DND-41 (cell line): ENCODE measurements around the gene TCEAL9.

Experiments
- EZH2 ChIP-seq: IDR thresholded peaks from 3 replicates; pipeline ENCODE4 v1.6.1; 2012; ENCODE audit warnings: borderline replicate concordance, low read depth, mild to moderate bottlenecking, moderate library complexity, low read length, inconsistent platforms; ENCODE audit not compliant: severe bottlenecking
- TF ChIP-seq, protein P1 (sequence below): IDR thresholded peaks from 2 replicates; pipeline ENCODE4 v1.5.1; 2012; ENCODE audit warnings: borderline replicate concordance, low read length, moderate library complexity, mild to moderate bottlenecking; ENCODE audit not compliant: poor library complexity, severe bottlenecking; ENCODE audit errors: extremely low read depth

DNA sequence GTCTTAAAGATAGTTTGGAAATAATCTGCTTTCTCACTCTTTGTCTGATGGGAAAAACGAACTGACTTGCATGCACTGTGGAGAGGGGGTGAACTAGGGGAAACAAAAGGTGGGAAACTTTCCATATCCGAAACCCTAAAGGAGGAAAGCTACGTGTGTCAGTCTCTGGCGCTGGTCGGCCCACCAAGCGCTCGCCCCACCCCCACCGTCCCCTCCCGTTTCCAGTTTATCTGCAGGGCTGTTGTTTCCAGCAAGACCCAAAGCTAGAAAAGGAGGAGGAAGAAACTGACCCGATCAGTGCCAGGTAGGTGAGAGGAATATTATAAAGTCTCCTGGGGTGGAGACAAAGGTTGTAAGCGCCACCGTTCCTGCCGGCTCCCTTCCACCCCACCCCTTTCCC, 552 bp downstream of the TCEAL9 start:
- TF ChIP-seq, protein P1, sequence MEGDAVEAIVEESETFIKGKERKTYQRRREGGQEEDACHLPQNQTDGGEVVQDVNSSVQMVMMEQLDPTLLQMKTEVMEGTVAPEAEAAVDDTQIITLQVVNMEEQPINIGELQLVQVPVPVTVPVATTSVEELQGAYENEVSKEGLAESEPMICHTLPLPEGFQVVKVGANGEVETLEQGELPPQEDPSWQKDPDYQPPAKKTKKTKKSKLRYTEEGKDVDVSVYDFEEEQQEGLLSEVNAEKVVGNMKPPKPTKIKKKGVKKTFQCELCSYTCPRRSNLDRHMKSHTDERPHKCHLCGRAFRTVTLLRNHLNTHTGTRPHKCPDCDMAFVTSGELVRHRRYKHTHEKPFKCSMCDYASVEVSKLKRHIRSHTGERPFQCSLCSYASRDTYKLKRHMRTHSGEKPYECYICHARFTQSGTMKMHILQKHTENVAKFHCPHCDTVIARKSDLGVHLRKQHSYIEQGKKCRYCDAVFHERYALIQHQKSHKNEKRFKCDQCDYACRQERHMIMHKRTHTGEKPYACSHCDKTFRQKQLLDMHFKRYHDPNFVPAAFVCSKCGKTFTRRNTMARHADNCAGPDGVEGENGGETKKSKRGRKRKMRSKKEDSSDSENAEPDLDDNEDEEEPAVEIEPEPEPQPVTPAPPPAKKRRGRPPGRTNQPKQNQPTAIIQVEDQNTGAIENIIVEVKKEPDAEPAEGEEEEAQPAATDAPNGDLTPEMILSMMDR: no peak
- no peak for TF ChIP-seq EZH2
